PC-3 (cell line): ENCODE measurements around the gene IL20. TPM values are rescaled to one million over a fixed set of nuclear protein-coding genes. Genes with fewer than 3 reads are reported as not detected.

ENCODE experiments used
- ATAC-seq: fragments of 200-7000 bp; cut with Tn5 transposase; 2 replicates; pipeline ENCODE4 v1.9.1; 2020; ENCODE audit warnings: mild to moderate bottlenecking, moderate library complexity
- BruUV-seq: library from RNA; stranded (reverse); fragments of 400-500 nt; replicated peaks from 2 replicates; lab custom pipeline; 2021; lab: Mats Ljungman, UMichigan
- CTCF ChIA-PET: fragments of 300-600 bp; sonication (Branson Sonifier 250); formaldehyde crosslinking; loops from one replicate; lab custom pipeline; 2022; ENCODE audit warnings: antibody characterized with exemption; lab: Charles Lee
- POLR2A ChIA-PET: fragments of 300-600 bp; sonication (Branson Sonifier 250); formaldehyde crosslinking; loops from one replicate; lab custom pipeline; 2022; ENCODE audit warnings: antibody characterized with exemption; ENCODE audit not compliant: unreplicated experiment; lab: Charles Lee
- DNase-seq: peaks from one replicate; pipeline ENCODE4 v3.0.0-alpha.2; 2015
- H2AFZ ChIP-seq: fragments of 300-600 bp; sonication (generic); 2 replicates; pipeline ENCODE4 v1.6.0; 2016; ENCODE audit warnings: antibody characterized with exemption, low read length
- H3F3A ChIP-seq: fragments of 300-600 bp; sonication (generic); one replicate; pipeline ENCODE4 v1.6.0; 2017; ENCODE audit warnings: antibody characterized with exemption, low read length, control low read depth, mild to moderate bottlenecking; ENCODE audit not compliant: unreplicated experiment
- H3K27ac ChIP-seq: fragments of 300-600 bp; sonication (generic); 2 replicates; pipeline ENCODE4 v1.5.1; 2016; ENCODE audit warnings: mild to moderate bottlenecking, low read length
- H3K27me3 ChIP-seq: fragments of 300-600 bp; sonication (generic); 2 replicates; pipeline ENCODE4 v1.6.1; 2016; ENCODE audit warnings: low read length, mixed read lengths
- H3K36me3 ChIP-seq: fragments of 300-600 bp; sonication (generic); 2 replicates; pipeline ENCODE4 v1.6.1; 2016; ENCODE audit warnings: low read depth, mixed run types, low read length, mixed read lengths
- H3K4me1 ChIP-seq: fragments of 300-600 bp; sonication (generic); 2 replicates; pipeline ENCODE4 v1.5.1; 2016; ENCODE audit warnings: low read length; ENCODE audit not compliant: insufficient read depth
- H3K4me2 ChIP-seq: fragments of 300-600 bp; sonication (generic); 2 replicates; pipeline ENCODE4 v1.6.0; 2016; ENCODE audit warnings: low read length
- H3K4me3 ChIP-seq: fragments of 300-600 bp; sonication (generic); 2 replicates; pipeline ENCODE4 v1.5.1; 2016; ENCODE audit warnings: mild to moderate bottlenecking, low read length, mixed read lengths
- H3K79me2 ChIP-seq: fragments of 300-600 bp; sonication (generic); 2 replicates; pipeline ENCODE4 v1.6.1; 2017; ENCODE audit warnings: low read length, mixed read lengths
- H3K9ac ChIP-seq: fragments of 300-600 bp; sonication (generic); 2 replicates; pipeline ENCODE4 v1.6.0; 2016; ENCODE audit warnings: mild to moderate bottlenecking, low read length
- H3K9me2 ChIP-seq: fragments of 300-600 bp; sonication (generic); replicated peaks from 2 replicates; pipeline ENCODE4 v1.6.1; 2016; ENCODE audit warnings: mixed run types, low read length, mixed read lengths
- H3K9me3 ChIP-seq: fragments of 300-600 bp; sonication (generic); 2 replicates; pipeline ENCODE4 v1.6.1; 2016; ENCODE audit warnings: low read length, mixed read lengths
- H4K20me1 ChIP-seq: fragments of 300-600 bp; sonication (generic); 2 replicates; pipeline ENCODE4 v1.6.1; 2016; ENCODE audit warnings: low read length, mixed read lengths
- CTCF ChIP-seq: fragments of 300-600 bp; sonication (generic); conservative IDR thresholded peaks from 2 replicates; pipeline ENCODE4 v1.5.1; 2017; ENCODE audit warnings: antibody characterized with exemption, low read depth, mild to moderate bottlenecking, low read length
- EZH2 ChIP-seq: fragments of 300-600 bp; sonication (generic); IDR thresholded peaks from one replicate; pipeline ENCODE4 v1.6.1; 2017; ENCODE audit warnings: antibody characterized with exemption, mild to moderate bottlenecking, low read length; ENCODE audit not compliant: unreplicated experiment
- EZH2phosphoT487 ChIP-seq: fragments of 300-600 bp; sonication (generic); IDR thresholded peaks from 2 replicates; pipeline ENCODE4 v1.6.1; 2018; ENCODE audit warnings: mild to moderate bottlenecking, antibody characterized with exemption, low read length, borderline replicate concordance
- intact Hi-C: fragments of 100-400 bp; cut with micrococcal nuclease; formaldehyde crosslinking; loops from 2 replicates; pipeline ENCODE4 v1.9.0; 2023
- total RNA-seq: library from RNA; depleted of rRNA; stranded (reverse); fragments of >200 nt; gene quantifications from 2 replicates; pipeline ENCODE4 v1.2.3, GENCODE V29; 2014

Gene IL20
- total RNA-seq, 1 experiment from 2014 or later: not detected

- DNase-seq (no peak), ATAC-seq (no peak)
- Histone ChIP-seq H3K4me2 (no peak overlapping the region), H3K4me1 (no peaks in the 10 kb centered on the region), H3K79me2 (no peaks in the 10 kb centered on the region), H3K9me2 (no peaks in the 10 kb centered on the region), H4K20me1 (no peaks in the 10 kb centered on the region), H3K4me3 (no peak overlapping the region), H3K9me3 (no peaks in the 10 kb centered on the region), H3K27ac (no peak overlapping the region), H3K27me3 (peaks cover 50% of the 10 kb centered on the region), H3K9ac (no peak overlapping the region), H2AFZ (no peak overlapping the region), H3K36me3 (no peaks in the 10 kb centered on the region), H3F3A (no peaks in the 10 kb centered on the region)
- ChIA-PET POLR2A (interaction anchor here (0.6 kb wide), 1 partner anchor 69 kb away, joined by 3 read pairs; the partner anchor contains the start of gene IL10), CTCF (no interaction called here)
- no TSS peak for BruUV-seq
- TF ChIP-seq EZH2: no peak
- no peak for TF ChIP-seq CTCF
- no peak for TF ChIP-seq EZH2phosphoT487
- intact Hi-C loops: no loop called here
These were observed 23.7 kb upstream of the IL20 start for GRCh38 chr1:206841609-206842323.

- H3K27me3 ChIP-seq: peaks cover 39% of the 10 kb centered on the region
- H3K9me2 ChIP-seq: no peaks in the 10 kb centered on the region
- H2AFZ ChIP-seq: no peak overlapping the region
- H3F3A ChIP-seq: no peaks in the 10 kb centered on the region
- ChIA-PET POLR2A (no interaction called here), CTCF (no interaction called here)
- H3K4me1 ChIP-seq: no peaks in the 10 kb centered on the region
- no peaks in the 10 kb centered on the region for H4K20me1 ChIP-seq
- no peaks in the 10 kb centered on the region for H3K79me2 ChIP-seq
- intact Hi-C loops: no loop called here
- H3K4me3 ChIP-seq: no peak overlapping the region
- no peak for ATAC-seq
- TF ChIP-seq EZH2 (no peak), EZH2phosphoT487 (no peak), CTCF (no peak)
- H3K9me3 ChIP-seq: no peaks in the 10 kb centered on the region
- BruUV-seq: no TSS peak
- DNase-seq: no peak
- no peak overlapping the region for H3K27ac ChIP-seq
- no peaks in the 10 kb centered on the region for H3K36me3 ChIP-seq
- no peak overlapping the region for H3K9ac ChIP-seq
- H3K4me2 ChIP-seq: no peak overlapping the region
These were observed 22.6 kb upstream of the IL20 start for GRCh38 chr1:206842854-206843253.

GRCh38 chr1:206843626-206844025 is 21.8 kb upstream of the IL20 start:
- Histone ChIP-seq H3K27me3 (peaks cover 32% of the 10 kb centered on the region), H3K4me3 (no peak overlapping the region), H3K4me1 (no peaks in the 10 kb centered on the region), H3K9ac (no peak overlapping the region), H3K4me2 (no peak overlapping the region), H3K36me3 (no peaks in the 10 kb centered on the region), H3K79me2 (no peaks in the 10 kb centered on the region), H3K27ac (no peak overlapping the region), H4K20me1 (no peaks in the 10 kb centered on the region), H3K9me3 (no peaks in the 10 kb centered on the region), H3F3A (no peaks in the 10 kb centered on the region), H3K9me2 (no peaks in the 10 kb centered on the region), H2AFZ (no peak overlapping the region)
- intact Hi-C loops: no loop called here
- POLR2A ChIA-PET: interaction anchor here (0.9 kb wide), 1 partner anchor 73 kb away, joined by 3 read pairs; the partner anchor contains the start of gene IL19
- CTCF ChIA-PET: interaction anchor here (0.6 kb wide), 1 partner anchor 67 kb away, joined by 3 read pairs; no protein-coding TSS in a partner anchor
- TF ChIP-seq EZH2phosphoT487 (no peak), CTCF (no peak), EZH2 (no peak)
- ATAC-seq (no peak), DNase-seq (no peak)
- no TSS peak for BruUV-seq
